H1 (cell line): ENCODE results near the gene ZDHHC3. TPM values are rescaled to one million over a fixed set of nuclear protein-coding genes. Genes with fewer than 3 reads are reported as not detected.

Experiments
- ATF2 ChIP-seq: IDR thresholded peaks from 2 replicates; pipeline ENCODE4 v1.6.1; 2012; ENCODE audit warnings: low read length, inconsistent platforms
- polyA plus RNA-seq, 7 experiments: library from polyadenylated mRNA; depleted of rRNA in 3 of 7; stranded (reverse) in 5 of 7; unstranded in 2 of 7; fragments of >200 nt in 5 of 7; fragments of 200-250 nt in 2 of 7; gene quantifications; 1 replicate in 5 of 7; 2 replicates in 1 of 7; 4 replicates in 1 of 7; pipeline versions ENCODE4 v1.2.1 to v1.2.3, GENCODE V29; 2011 to 2013; ENCODE audit warnings: missing spikeins in 2 of 7, mixed read lengths in 2 of 7
- total RNA-seq: library from RNA; stranded (reverse); fragmentation: NEBNext Ultra II Directional; extraction: Animal tissue kit (Norgen Biotek cat#: 25700); gene quantifications from 2 replicates; pipeline ENCODE4 v1.2.1, GENCODE V29; 2021
- TF ChIP-seq, protein P1 (sequence below): IDR thresholded peaks from 2 replicates; pipeline ENCODE4 v1.6.1; 2012; ENCODE audit warnings: inconsistent platforms

ZDHHC3 gene
- total and polyA plus RNA-seq, 2 of the 8 experiments (the other 6 are each of a cell fraction or from before 2014, with no cell fraction given), result 77.4 to 88.7 TPM

DNA sequence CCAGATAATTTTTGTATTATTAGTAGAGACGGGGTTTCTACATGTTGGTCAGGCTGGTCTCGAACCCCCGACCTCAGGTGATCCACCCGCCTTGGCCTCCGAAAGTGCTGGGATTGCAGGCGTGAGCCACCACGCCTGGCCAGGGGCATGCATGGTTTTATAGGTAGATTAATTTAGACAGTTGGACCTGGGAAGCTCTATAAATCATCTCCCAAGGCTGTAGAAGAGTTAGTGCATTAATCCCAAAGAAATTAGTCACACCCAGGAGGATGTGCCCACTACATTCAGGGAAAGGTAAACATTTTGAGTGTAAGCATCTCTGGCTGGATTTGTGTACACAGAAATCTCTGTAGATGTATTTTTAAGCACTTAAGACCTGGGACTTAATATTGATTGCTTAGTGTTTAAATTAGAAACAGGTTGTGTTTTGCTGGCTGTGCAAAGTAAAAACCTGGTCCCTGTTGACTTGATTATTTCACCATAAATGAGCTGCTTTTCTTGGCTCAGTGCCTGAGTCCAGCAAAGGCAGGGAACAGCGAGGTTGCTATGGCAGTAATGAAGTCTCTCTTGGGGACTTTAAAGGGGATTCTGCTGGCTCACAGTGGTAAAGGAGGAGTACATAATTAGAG, 19.3 kb upstream of the ZDHHC3 start (continued):
- TF ChIP-seq ATF2, result no peak
- TF ChIP-seq, protein P1, sequence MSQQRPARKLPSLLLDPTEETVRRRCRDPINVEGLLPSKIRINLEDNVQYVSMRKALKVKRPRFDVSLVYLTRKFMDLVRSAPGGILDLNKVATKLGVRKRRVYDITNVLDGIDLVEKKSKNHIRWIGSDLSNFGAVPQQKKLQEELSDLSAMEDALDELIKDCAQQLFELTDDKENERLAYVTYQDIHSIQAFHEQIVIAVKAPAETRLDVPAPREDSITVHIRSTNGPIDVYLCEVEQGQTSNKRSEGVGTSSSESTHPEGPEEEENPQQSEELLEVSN, result no peak
